SU-DHL-6 (cell line): Measurements from ENCODE around the gene KDM4B.

Experiments
- H2AFZ ChIP-seq: fragments of 200-600 bp; sonication (generic); 2 replicates; pipeline ENCODE4 v1.6.1; 2014; ENCODE audit warnings: low read depth, mild to moderate bottlenecking, moderate library complexity, mixed read lengths, antibody characterized with exemption, low read length; ENCODE audit not compliant: severe bottlenecking
- H3F3A ChIP-seq: fragments of 200-600 bp; shearing (Covaris generic); 2 replicates; pipeline ENCODE4 v1.6.0; 2016; ENCODE audit warnings: antibody characterized with exemption, mild to moderate bottlenecking; ENCODE audit not compliant: insufficient read depth
- H3K27ac ChIP-seq: fragments of 200-600 bp; sonication (generic); 2 replicates; pipeline ENCODE4 v1.5.1; 2016; ENCODE audit warnings: low read depth, mild to moderate bottlenecking, low read length, moderate library complexity, mixed read lengths
- H3K27me3 ChIP-seq: fragments of 200-600 bp; sonication (generic), shearing (Covaris generic); 2 replicates; pipeline ENCODE4 v1.6.0; 2014; ENCODE audit warnings: mild to moderate bottlenecking, low read length
- H3K36me3 ChIP-seq: fragments of 200-600 bp; sonication (generic); 2 replicates; pipeline ENCODE4 v1.6.1; 2014; ENCODE audit warnings: mild to moderate bottlenecking, low read length, mixed read lengths
- H3K4me2 ChIP-seq: fragments of 300-600, 200-600 bp; shearing (Covaris generic), sonication (generic); 2 replicates; pipeline ENCODE4 v1.6.0; 2014; ENCODE audit warnings: low read length, low read depth, mild to moderate bottlenecking; ENCODE audit not compliant: poor library complexity, severe bottlenecking
- H3K4me3 ChIP-seq: fragments of 200-600 bp; sonication (generic); 2 replicates; pipeline ENCODE4 v1.5.1; 2014; ENCODE audit warnings: antibody characterized with exemption, low read length, mild to moderate bottlenecking, mixed read lengths; ENCODE audit not compliant: insufficient read depth, poor library complexity, severe bottlenecking
- H3K79me2 ChIP-seq: fragments of 200-600 bp; sonication (generic); 2 replicates; pipeline ENCODE4 v1.6.1; 2014; ENCODE audit warnings: mild to moderate bottlenecking, low read length, moderate library complexity; ENCODE audit not compliant: insufficient read depth
- H3K9ac ChIP-seq: fragments of 200-600 bp; sonication (generic); 2 replicates; pipeline ENCODE4 v1.7.0; 2014; ENCODE audit warnings: mild to moderate bottlenecking, low read length
- H3K9me2 ChIP-seq: fragments of 200-600 bp; sonication (generic); replicated peaks from 2 replicates; pipeline ENCODE4 v1.6.1; 2014; ENCODE audit warnings: low read length; ENCODE audit not compliant: insufficient read depth
- H3K9me3 ChIP-seq: fragments of 200-600 bp; sonication (generic); 2 replicates; pipeline ENCODE4 v1.6.1; 2014; ENCODE audit warnings: low read length, mixed read lengths; ENCODE audit not compliant: insufficient read depth
- H4K20me1 ChIP-seq: fragments of 200-600 bp; sonication (generic); 2 replicates; pipeline ENCODE4 v1.6.1; 2014; ENCODE audit warnings: low read depth, mild to moderate bottlenecking, antibody characterized with exemption, low read length, moderate library complexity, mixed read lengths
- CTCF ChIP-seq: fragments of 200-600 bp; sonication (generic); IDR thresholded peaks from one replicate; pipeline ENCODE4 v1.5.1; 2017; ENCODE audit warnings: antibody characterized with exemption, mild to moderate bottlenecking, low read length, moderate library complexity; ENCODE audit not compliant: insufficient read depth, poor library complexity, severe bottlenecking
- EZH2phosphoT487 ChIP-seq: fragments of 200-600 bp; sonication (generic), shearing (Covaris generic); conservative IDR thresholded peaks from 2 replicates; pipeline ENCODE4 v1.6.1; 2018; ENCODE audit warnings: mild to moderate bottlenecking, antibody characterized with exemption, low read length, moderate library complexity, mixed read lengths

KDM4B gene

GRCh38 chr19:5048727-5049553 lies 80.0 kb downstream of the KDM4B start:
- Histone ChIP-seq H4K20me1 (no peaks in the 10 kb centered on the region), H3K79me2 (no peaks in the 10 kb centered on the region), H2AFZ (no peak overlapping the region), H3K27ac (peak overlapping the region; percentile 62; the same call in 1 of the 2 replicates), H3K36me3 (no peaks in the 10 kb centered on the region), H3K9me3 (no peaks in the 10 kb centered on the region), H3K4me3 (no peak overlapping the region), H3K9ac (no peak overlapping the region), H3F3A (no peaks in the 10 kb centered on the region), H3K9me2 (no peaks in the 10 kb centered on the region), H3K4me2 (no peak overlapping the region), H3K27me3 (no peaks in the 10 kb centered on the region)
- no peak for TF ChIP-seq CTCF
- no peak for TF ChIP-seq EZH2phosphoT487

GRCh38 chr19:5049561-5049960 lies 80.6 kb downstream of the KDM4B start:
- Histone ChIP-seq H3K4me2 (no peak overlapping the region), H3K36me3 (no peaks in the 10 kb centered on the region), H3F3A (no peaks in the 10 kb centered on the region), H2AFZ (no peak overlapping the region), H3K9me2 (no peaks in the 10 kb centered on the region), H4K20me1 (no peaks in the 10 kb centered on the region), H3K4me3 (no peak overlapping the region), H3K9me3 (no peaks in the 10 kb centered on the region), H3K9ac (peak overlapping the region; percentile 29; the same call in 1 of the 2 replicates), H3K27ac (peak overlapping the region; percentile 62), H3K79me2 (no peaks in the 10 kb centered on the region), H3K27me3 (no peaks in the 10 kb centered on the region)
- TF ChIP-seq CTCF (no peak), EZH2phosphoT487 (no peak)

- Histone ChIP-seq H3K27me3 (no peaks in the 10 kb centered on the region), H3K4me2 (no peak overlapping the region), H3K36me3 (no peaks in the 10 kb centered on the region), H3K27ac (peak overlapping the region; percentile 62), H2AFZ (no peak overlapping the region), H3F3A (no peaks in the 10 kb centered on the region), H3K79me2 (no peaks in the 10 kb centered on the region), H3K9me3 (no peaks in the 10 kb centered on the region), H3K4me3 (no peak overlapping the region), H4K20me1 (no peaks in the 10 kb centered on the region), H3K9me2 (no peaks in the 10 kb centered on the region), H3K9ac (peak overlapping the region; percentile 29; the same call in 1 of the 2 replicates)
- no peak for TF ChIP-seq EZH2phosphoT487
- TF ChIP-seq CTCF: no peak
Observed at GRCh38 chr19:5050067-5050656, 81.2 kb downstream of the KDM4B start.
